ENCODE measurements around the gene DLEC1.

The DLEC1 gene

GRCh38 chr3:38039101-38039898 lies at the start of gene DLEC1:
TSS of gene DLEC1 (plus strand) at chr3:38039208. CDS start at chr3:38039226, 18 bp downstream.
- DNase-seq (ENCODE audit: low read depth), result peak; percentile 67

GRCh38 chr3:37989821-37990480 lies 49.1 kb upstream of the DLEC1 start:
- no peak for DNase-seq (ENCODE audit: low read depth)

GRCh38 chr3:37990527-37990926 lies 48.5 kb upstream of the DLEC1 start, which contains the start of gene VILL:
TSS of gene VILL (plus strand) at chr3:37990786. CDS start at chr3:37993673, 2,887 bp downstream.
- DNase-seq (ENCODE audit: low read depth), result no peak

- no peak for DNase-seq (ENCODE audit: low read depth)
These were observed 47.9 kb upstream of the DLEC1 start for GRCh38 chr3:37991109-37991508.

- no peak for DNase-seq (ENCODE audit: low read depth)
These were observed 47.2 kb upstream of the DLEC1 start for GRCh38 chr3:37991823-37992222.

GRCh38 chr3:37992271-37993066 lies 46.5 kb upstream of the DLEC1 start:
- DNase-seq (ENCODE audit: low read depth), result no peak

GRCh38 chr3:37993067-37993455 lies 45.9 kb upstream of the DLEC1 start:
- DNase-seq (ENCODE audit: low read depth), result no peak

GRCh38 chr3:37993460-37993819 lies 45.6 kb upstream of the DLEC1 start:
- DNase-seq (ENCODE audit: low read depth), result no peak

GRCh38 chr3:37993820-37994638 lies 45.0 kb upstream of the DLEC1 start:
- DNase-seq (ENCODE audit: low read depth), result peak; percentile 68

- DNase-seq (ENCODE audit: low read depth), result no peak
These were observed 44.4 kb upstream of the DLEC1 start for GRCh38 chr3:37994639-37994972.

- no peak for DNase-seq (ENCODE audit: low read depth)
These were observed 43.1 kb upstream of the DLEC1 start for GRCh38 chr3:37995652-37996641.

- DNase-seq (ENCODE audit: low read depth), result peak; percentile 79
These were observed 42.2 kb upstream of the DLEC1 start for GRCh38 chr3:37996785-37997301.

- no peak for DNase-seq (ENCODE audit: low read depth)
These were observed 41.7 kb upstream of the DLEC1 start for GRCh38 chr3:37997342-37997741.

GRCh38 chr3:37997791-37998370 lies 41.1 kb upstream of the DLEC1 start:
- no peak for DNase-seq (ENCODE audit: low read depth)

GRCh38 chr3:37999836-38000235 lies 39.2 kb upstream of the DLEC1 start:
- no peak for DNase-seq (ENCODE audit: low read depth)

- no peak for DNase-seq (ENCODE audit: low read depth)
These were observed 38.6 kb upstream of the DLEC1 start for GRCh38 chr3:38000242-38000916.

GRCh38 chr3:38000965-38001455 lies 38.0 kb upstream of the DLEC1 start:
- no peak for DNase-seq (ENCODE audit: low read depth)

GRCh38 chr3:38001456-38002081 lies 37.4 kb upstream of the DLEC1 start:
- no peak for DNase-seq (ENCODE audit: low read depth)
